Dedifferentiated amniotic fluid mesenchymal stem cell (primary cell): ENCODE data around the gene AUH.

Experiments used
- DNase-seq: peaks from one replicate; pipeline ENCODE4 v3.0.0-alpha.2; 2016; ENCODE audit errors: extremely low spot score

Gene AUH

GRCh38 chr9:91295357-91295756, 66.4 kb downstream of the AUH start:
- DNase-seq: no peak

DNA sequence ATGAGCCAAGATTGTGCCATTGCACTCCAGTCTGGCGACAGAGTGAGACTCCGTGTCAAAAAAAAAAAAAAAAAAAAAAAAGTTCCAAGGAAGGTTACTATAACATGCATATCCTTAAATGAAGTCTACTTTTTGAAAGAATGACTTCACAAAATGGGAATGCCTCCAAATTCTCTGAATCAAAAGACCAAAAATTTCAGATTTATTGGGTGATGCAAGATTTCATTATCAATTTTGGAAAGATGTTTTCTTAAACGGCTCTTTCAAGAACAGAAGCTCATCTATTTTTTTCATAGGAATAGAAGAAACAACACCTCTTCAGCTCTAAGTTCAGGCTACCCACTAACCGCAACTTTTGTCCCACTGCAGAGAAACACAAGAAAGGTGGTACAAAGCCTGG, 69.9 kb downstream of the AUH start:
- no peak for DNase-seq

- DNase-seq: no peak
Observed at GRCh38 chr9:91289244-91289643, 72.5 kb downstream of the AUH start.

DNA sequence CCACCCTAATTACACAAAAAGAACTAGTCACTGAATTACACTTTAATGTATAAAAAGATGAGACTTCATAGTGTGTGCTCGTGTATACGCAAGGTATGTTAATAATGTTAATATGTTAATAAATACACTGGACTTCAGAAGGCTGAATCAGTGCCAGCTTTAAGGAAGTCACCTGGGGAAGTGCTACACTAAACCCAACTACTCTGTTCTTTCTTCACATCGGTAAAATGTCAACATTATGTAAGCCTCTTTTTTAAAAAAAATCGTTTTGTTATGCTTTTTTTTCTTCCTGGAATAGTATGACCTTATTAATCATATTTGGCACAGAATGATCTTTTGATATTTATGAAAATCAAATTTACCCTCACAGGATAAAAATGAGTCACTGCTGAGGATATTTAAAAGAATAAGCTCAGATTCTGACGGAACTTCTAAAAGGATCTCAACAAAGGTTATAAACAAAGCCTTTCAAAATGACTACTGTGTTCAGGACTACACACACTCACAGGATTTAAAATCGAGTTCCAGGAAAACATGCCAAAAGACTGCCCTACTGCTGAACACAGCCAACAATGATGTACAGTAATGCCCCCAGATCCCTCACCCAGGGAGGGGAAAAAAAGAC, 75.9 kb downstream of the AUH start:
- no peak for DNase-seq

DNA sequence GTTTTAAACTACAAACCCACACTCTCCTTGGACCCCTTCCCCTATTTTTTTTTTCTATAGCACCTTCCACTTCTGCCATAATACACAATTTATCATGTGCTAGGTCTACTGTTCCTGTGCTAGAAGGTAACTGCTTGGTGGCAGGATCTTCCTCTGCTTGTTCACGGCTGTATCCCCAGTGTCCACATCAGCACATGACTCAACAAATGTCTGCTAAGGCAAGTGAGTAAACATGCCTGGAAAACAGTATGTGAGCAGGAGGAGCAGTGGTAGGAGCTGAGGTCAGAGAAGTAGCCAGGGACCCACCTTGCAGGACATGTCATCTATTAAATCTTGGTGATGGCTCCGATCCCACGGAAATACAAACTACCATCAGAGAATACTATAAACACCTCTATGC, 79.4 kb downstream of the AUH start:
- no peak for DNase-seq

- DNase-seq: no peak
Observed at GRCh38 chr9:91279296-91280204, 82.2 kb downstream of the AUH start.

DNA sequence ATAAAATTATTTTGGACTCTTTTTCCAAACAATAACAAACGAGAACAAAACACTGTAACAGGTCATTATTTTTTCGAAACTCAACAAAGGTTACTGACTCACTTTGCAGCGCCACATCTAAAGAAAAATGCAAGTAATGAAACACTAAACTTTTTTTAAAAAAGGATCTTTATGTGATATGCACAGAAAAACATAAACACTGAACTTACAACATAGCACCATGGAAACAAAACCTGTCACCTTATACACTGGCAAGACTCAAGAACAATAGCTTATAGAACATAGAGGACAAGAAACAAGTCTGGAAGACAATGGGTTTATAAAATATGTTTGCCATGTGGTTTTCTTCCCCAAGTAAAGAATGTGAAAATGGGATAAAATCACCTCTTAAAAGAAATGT, 85.2 kb downstream of the AUH start:
- no peak for DNase-seq

DNA sequence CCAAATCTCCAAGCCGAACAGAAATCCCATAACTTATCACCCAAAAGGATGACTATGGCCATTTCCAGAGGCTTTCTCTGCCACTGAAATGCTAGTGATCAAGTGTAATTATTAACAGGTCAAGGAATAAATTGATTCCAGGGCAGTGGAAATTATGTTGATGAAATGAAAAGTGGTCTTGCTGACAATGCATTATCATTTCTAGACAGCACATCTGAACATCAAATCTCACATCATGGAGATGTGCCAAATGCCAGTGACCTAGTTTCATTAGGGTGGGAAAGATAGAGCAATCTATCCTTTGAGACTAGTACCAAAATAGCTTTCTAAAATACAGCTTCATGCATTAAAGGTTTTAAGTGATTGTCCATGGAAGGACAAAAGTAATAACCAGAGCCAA, 86.1 kb downstream of the AUH start:
- no peak for DNase-seq

GRCh38 chr9:91274949-91275492, 86.7 kb downstream of the AUH start:
- no peak for DNase-seq

DNA sequence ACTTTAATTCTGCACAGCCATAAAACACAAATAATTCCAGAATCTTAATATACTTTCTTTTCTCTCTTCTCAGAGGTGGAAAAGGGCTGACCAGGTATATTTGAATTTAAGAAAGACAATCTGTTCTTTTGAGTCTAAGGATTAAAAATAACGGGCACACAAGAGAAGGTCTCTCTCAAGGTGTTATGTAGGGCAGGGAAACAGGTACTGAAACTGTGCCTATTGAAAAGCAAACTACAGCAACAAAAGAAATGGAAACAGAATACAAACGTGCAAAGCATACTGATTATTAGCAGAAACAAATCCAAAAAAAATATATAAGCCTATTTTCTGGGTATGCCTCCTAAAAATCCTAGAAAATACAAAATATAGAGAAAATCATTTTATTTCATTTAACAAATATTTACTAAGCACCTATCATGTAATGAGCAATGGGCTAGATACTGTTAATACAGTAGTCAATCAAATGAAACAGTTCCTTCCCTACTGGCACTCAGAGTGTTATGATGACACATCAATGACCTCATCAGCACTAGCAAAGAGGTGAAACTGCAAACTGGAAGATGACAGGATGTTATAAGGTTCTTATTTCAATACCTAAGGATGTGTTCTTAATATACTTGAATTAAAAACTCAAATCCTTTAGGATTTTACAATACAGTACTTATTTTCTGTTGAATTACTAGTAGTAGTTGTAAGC, 87.7 kb downstream of the AUH start:
- DNase-seq: no peak

DNA sequence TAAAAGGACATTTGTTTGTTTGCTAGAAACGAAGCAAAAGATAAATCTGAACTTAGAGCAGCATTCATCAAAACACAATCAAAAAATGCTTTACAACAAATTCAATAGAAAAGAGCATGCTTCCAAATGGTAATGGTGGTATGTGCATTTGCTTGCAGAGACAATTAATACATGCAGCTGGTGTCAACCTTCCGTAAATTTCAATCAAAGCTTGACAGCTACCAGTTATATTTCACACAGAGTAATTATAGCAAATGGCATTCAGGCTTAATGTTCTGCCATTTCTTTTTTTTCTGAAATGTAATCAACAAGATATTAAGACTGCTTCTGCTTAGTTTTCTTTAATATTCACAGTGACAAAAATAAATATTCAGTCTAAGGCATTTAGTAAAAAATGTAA, 90.6 kb downstream of the AUH start:
- DNase-seq: no peak

DNA sequence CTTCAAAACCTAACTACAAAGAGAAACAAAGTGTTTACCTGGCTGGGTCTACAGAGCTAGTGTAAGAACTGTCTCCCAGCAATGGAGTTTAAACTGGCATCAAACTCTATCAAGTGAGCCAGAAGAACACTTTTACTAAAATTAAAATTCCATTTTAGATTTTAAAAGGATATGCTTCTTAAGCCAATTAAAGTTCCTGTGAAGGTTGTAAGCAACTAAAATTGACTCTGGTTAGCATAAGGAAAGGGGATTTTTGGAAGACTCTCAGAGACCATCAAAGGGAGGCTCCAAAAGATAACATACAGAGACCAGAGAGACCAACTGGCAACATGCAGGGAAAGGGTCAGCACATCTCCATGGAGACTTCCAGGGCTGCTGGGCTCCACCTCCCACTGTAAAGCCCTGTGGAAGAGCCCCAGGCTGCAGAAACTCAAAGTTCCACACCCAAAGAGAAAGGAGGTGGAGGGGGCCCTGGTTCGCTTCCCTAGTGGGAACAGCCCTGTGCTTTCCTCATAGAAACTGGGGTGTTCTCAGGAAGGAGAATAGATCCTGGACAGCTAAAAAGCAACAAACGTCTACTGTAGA, 91.7 kb downstream of the AUH start:
- DNase-seq: no peak

GRCh38 chr9:91266448-91266847, 95.3 kb downstream of the AUH start:
- DNase-seq: no peak

- DNase-seq: no peak
Observed at GRCh38 chr9:91265514-91265913, 96.2 kb downstream of the AUH start.

- DNase-seq: no peak
Observed at GRCh38 chr9:91261417-91261816, 100.3 kb downstream of the AUH start.

GRCh38 chr9:91259162-91259561, 102.6 kb downstream of the AUH start:
- DNase-seq: no peak

DNA sequence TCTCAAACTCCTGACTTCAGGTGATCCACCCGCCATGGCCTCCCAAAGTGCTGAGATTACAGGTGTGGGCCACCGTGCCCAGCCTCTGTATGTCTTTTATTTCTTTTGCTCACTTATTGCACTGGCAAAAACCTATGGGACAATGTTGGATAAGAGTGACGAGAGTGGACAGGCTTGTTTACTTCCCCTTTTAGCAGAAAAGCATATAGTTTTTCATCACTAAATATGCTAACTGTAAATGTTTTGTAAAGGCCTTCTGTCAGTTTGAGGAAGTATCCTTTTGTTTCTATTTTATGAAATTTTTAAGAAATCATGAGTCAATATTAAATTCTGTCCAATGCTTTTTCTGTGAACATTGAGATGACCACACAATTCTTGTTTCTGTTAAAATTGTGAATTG, 103.3 kb downstream of the AUH start:
- DNase-seq: no peak

GRCh38 chr9:91256235-91256634, 105.5 kb downstream of the AUH start:
- DNase-seq: no peak

GRCh38 chr9:91255327-91255726, 106.4 kb downstream of the AUH start:
- DNase-seq: peak; percentile 90

DNA sequence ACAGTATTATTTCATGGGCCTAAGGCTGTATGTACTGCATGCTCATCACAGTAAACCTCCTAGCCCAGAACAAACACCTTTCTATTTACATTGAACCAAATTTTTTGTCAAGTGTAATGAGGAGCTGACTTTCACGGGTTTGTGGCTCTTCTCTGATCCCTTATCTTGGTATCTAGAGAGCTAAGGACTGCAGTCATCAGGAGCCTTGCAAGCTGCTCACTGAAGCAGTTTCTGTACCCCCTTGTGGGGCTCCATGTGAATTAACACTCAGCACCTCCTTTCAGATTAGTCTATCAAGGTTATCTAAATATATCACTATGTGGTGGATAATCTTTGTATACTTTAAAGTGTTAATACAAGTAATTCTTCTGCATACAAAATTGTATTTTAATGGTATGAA, 108.2 kb downstream of the AUH start:
- DNase-seq: no peak

GRCh38 chr9:91248707-91249106, 113.0 kb downstream of the AUH start:
- no peak for DNase-seq

DNA sequence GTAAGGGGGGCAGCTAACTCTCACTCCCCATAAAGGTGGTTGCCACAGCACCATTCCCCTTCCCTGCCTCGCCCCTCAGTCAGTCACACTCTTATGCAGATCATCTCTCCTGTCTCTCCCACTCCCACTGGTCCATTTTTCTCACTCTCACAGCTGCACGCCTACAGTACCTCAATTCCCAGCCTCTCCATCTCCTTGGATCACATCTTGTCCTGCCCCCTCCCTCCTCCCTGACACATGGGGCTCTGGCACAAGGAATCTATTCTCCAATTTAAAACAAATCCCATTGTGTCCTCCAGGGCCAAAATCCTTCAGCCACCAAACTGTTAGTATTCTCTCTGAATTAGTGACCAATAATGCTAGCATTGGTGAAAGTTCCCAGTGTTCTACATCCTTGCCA, 114.4 kb downstream of the AUH start:
- no peak for DNase-seq
